Panc1 (cell line): ENCODE results near the gene TEAD2. TPM values are rescaled to one million over a fixed set of nuclear protein-coding genes. Genes with fewer than 3 reads are reported as not detected.

Experiments used
- ATAC-seq: fragments of 200-7000 bp; cut with Tn5 transposase; 2 replicates; pipeline ENCODE4 v1.9.1; 2020; ENCODE audit warnings: mild to moderate bottlenecking, moderate library complexity
- BruUV-seq: library from RNA; stranded (reverse); fragments of 400-500 nt; replicated peaks from 2 replicates; lab custom pipeline; 2021; lab: Mats Ljungman, UMichigan
- CTCF ChIA-PET: fragments of 300-600 bp; sonication (Branson Sonifier 250); formaldehyde crosslinking; loops from one replicate; lab custom pipeline; 2022; ENCODE audit warnings: antibody characterized with exemption; lab: Charles Lee
- POLR2A ChIA-PET: fragments of 300-600 bp; sonication (Branson Sonifier 250); formaldehyde crosslinking; loops from one replicate; lab custom pipeline; 2022; ENCODE audit warnings: antibody characterized with exemption; lab: Charles Lee
- DNase-seq: peaks from one replicate; pipeline ENCODE4 v3.0.0-alpha.2; 2010; ENCODE audit warnings: low read depth, low spot score
- H3K27ac ChIP-seq: 2 replicates; pipeline ENCODE4 v1.5.1; 2011; ENCODE audit warnings: mild to moderate bottlenecking, low read length, inconsistent platforms
- H3K27me3 ChIP-seq: fragments of 200-500 bp; sonication (Bioruptor generic); 2 replicates; pipeline ENCODE4 v1.6.0; 2014; ENCODE audit warnings: low read length, inconsistent platforms; ENCODE audit not compliant: control insufficient read depth, insufficient read depth
- H3K36me3 ChIP-seq: fragments of 200-500 bp; sonication (Bioruptor generic); 2 replicates; pipeline ENCODE4 v1.5.1; 2014; ENCODE audit warnings: inconsistent platforms, mild to moderate bottlenecking, low read length, moderate library complexity; ENCODE audit not compliant: control insufficient read depth, insufficient read depth
- H3K4me1 ChIP-seq: 2 replicates; pipeline ENCODE4 v1.5.1; 2011; ENCODE audit warnings: inconsistent platforms, mild to moderate bottlenecking, low read length, moderate library complexity; ENCODE audit not compliant: control insufficient read depth, insufficient read depth
- H3K4me3 ChIP-seq, 2 experiments: 2 replicates each; pipeline ENCODE4 v1.5.1; 2011 to 2012; ENCODE audit warnings: low read depth in 2 of 2, low read length in 2 of 2, mild to moderate bottlenecking in 2 of 2, inconsistent platforms in 1 of 2, moderate library complexity in 1 of 2
- H3K9me3 ChIP-seq: fragments of 200-500 bp; sonication (Bioruptor generic); 2 replicates; pipeline ENCODE4 v1.5.1; 2014; ENCODE audit warnings: low read depth, mild to moderate bottlenecking, inconsistent platforms, low read length, moderate library complexity; ENCODE audit not compliant: control insufficient read depth, insufficient read depth
- CTCF ChIP-seq: fragments of 450-650 bp; IDR thresholded peaks from 2 replicates; pipeline ENCODE4 v1.5.1; 2017; ENCODE audit warnings: mild to moderate bottlenecking
- POLR2AphosphoS5 ChIP-seq: IDR thresholded peaks from 2 replicates; pipeline ENCODE4 v1.6.1; 2012; ENCODE audit warnings: mild to moderate bottlenecking, low read depth, low read length, moderate library complexity
- REST ChIP-seq, 2 experiments: IDR thresholded peaks; 2 replicates each; pipeline ENCODE4 v1.6.1; 2011 to 2012; ENCODE audit warnings: low read depth in 2 of 2, control low read depth in 1 of 2, low read length in 1 of 2, mild to moderate bottlenecking in 1 of 2, moderate library complexity in 1 of 2; ENCODE audit not compliant: insufficient read depth in 1 of 2
- SIN3A ChIP-seq: IDR thresholded peaks from 2 replicates; pipeline ENCODE4 v1.6.1; 2012; ENCODE audit warnings: low read depth, mild to moderate bottlenecking, low read length, moderate library complexity, borderline replicate concordance; ENCODE audit not compliant: insufficient read depth
- TCF7L2 ChIP-seq: IDR thresholded peaks from 2 replicates; pipeline ENCODE4 v1.6.1; 2011; ENCODE audit warnings: mild to moderate bottlenecking, low read depth, low read length, inconsistent platforms
- in situ Hi-C: cut with HindIII; loops from 2 replicates; pipeline ENCODE4 v1.10.0; 2016; ENCODE audit warnings: low sequenced_read_pairs, low pct_unique_long_range_greater_than_20kb
- intact Hi-C: fragments of 100-400 bp; cut with micrococcal nuclease; formaldehyde crosslinking; loops from one replicate; pipeline ENCODE4 v1.10.0; 2022; ENCODE audit not compliant: unreplicated experiment
- total RNA-seq: library from RNA; stranded (reverse); gene quantifications from one replicate; pipeline ENCODE4 v1.2.1, GENCODE V29; 2021; ENCODE audit not compliant: unreplicated experiment

Gene TEAD2
- total RNA-seq, 1 experiment from 2014 or later = 31.9 TPM

GRCh38 chr19:49338023-49338677, 24.1 kb downstream of the TEAD2 start:
- H3K4me3 ChIP-seq = no peak overlapping the region
- no peak overlapping the region for H3K27ac ChIP-seq
- intact Hi-C loops = no loop called here
- H3K36me3 ChIP-seq = no peaks in the 10 kb centered on the region
- no peak for ATAC-seq
- TF ChIP-seq SIN3A = no peak
- TF ChIP-seq POLR2AphosphoS5 = no peak
- TF ChIP-seq TCF7L2 = no peak
- no peak for TF ChIP-seq CTCF
- TF ChIP-seq REST (IDR thresholded peaks at IDR 0.05; ENCODE audit: insufficient read depth in 1 of 2, low read depth in 2 of 2, low read length in 1 of 2) = no peak
- DNase-seq = no peak
- in situ Hi-C loops = no loop called here
- CTCF ChIA-PET = interaction anchor here (0.6 kb wide), 1 partner anchor 141 kb away, joined by 7 read pairs; no protein-coding TSS in a partner anchor
- POLR2A ChIA-PET = no interaction called here
- H3K9me3 ChIP-seq = no peaks in the 10 kb centered on the region
- no TSS peak for BruUV-seq
- H3K4me1 ChIP-seq = peaks cover 3% of the 10 kb centered on the region; the same call in 1 of the 2 replicates
- H3K27me3 ChIP-seq = no peaks in the 10 kb centered on the region

- TF ChIP-seq SIN3A = no peak
- no peak for TF ChIP-seq REST (IDR thresholded peaks at IDR 0.05; ENCODE audit: insufficient read depth in 1 of 2, low read depth in 2 of 2, low read length in 1 of 2)
- TF ChIP-seq TCF7L2 = no peak
- TF ChIP-seq POLR2AphosphoS5 = no peak
- no peak for TF ChIP-seq CTCF
- DNase-seq = no peak
- H3K9me3 ChIP-seq = no peaks in the 10 kb centered on the region
- CTCF ChIA-PET = interaction anchor here (0.6 kb wide), 1 partner anchor 142 kb away, joined by 7 read pairs; no protein-coding TSS in a partner anchor
- H3K4me1 ChIP-seq = peaks cover 3% of the 10 kb centered on the region; the same call in 1 of the 2 replicates
- in situ Hi-C loops = no loop called here
- no peaks in the 10 kb centered on the region for H3K36me3 ChIP-seq
- H3K27me3 ChIP-seq = no peaks in the 10 kb centered on the region
- H3K4me3 ChIP-seq = no peak overlapping the region
- ATAC-seq = no peak
- POLR2A ChIA-PET = no interaction called here
- H3K27ac ChIP-seq = no peak overlapping the region
- intact Hi-C loops = no loop called here
- BruUV-seq = no TSS peak
These were observed 24.8 kb downstream of the TEAD2 start for GRCh38 chr19:49337267-49338022.
